Nephron (organoid): ENCODE results near the gene SEL1L.

Experiments used
- H3K27ac Mint-ChIP-seq, 3 experiments: 2 replicates each; pipeline ENCODE4 v1.8.0; 2020; ENCODE audit warnings: mixed read lengths in 3 of 3, mild to moderate bottlenecking in 2 of 3, moderate library complexity in 1 of 3
- H3K27me3 Mint-ChIP-seq: 2 replicates; pipeline ENCODE4 v1.8.0; 2021; ENCODE audit warnings: low read depth, mild to moderate bottlenecking, moderate library complexity, mixed read lengths
- H3K36me3 Mint-ChIP-seq: 2 replicates; pipeline ENCODE4 v1.8.0; 2020; ENCODE audit warnings: low read depth, mixed read lengths
- H3K4me1 Mint-ChIP-seq: 2 replicates; pipeline ENCODE4 v1.8.0; 2020; ENCODE audit warnings: mixed read lengths
- H3K4me3 Mint-ChIP-seq, 3 experiments: 2 replicates each; pipeline ENCODE4 v1.8.0; 2020; ENCODE audit warnings: mild to moderate bottlenecking in 3 of 3, mixed read lengths in 3 of 3, moderate library complexity in 2 of 3
- H3K9me3 Mint-ChIP-seq: 2 replicates; pipeline ENCODE4 v1.8.0; 2020; ENCODE audit warnings: mixed read lengths
- CTCF ChIP-seq, 3 experiments: fragments of 200-600 bp; sonication (generic); IDR thresholded peaks; one replicate each; pipeline ENCODE4 v1.5.0; 2021; ENCODE audit warnings: antibody characterized with exemption in 3 of 3; ENCODE audit not compliant: unreplicated experiment in 3 of 3

SEL1L gene

GRCh38 chr14:81525129-81525528 is 8.5 kb downstream of the SEL1L start:
- Mint-ChIP-seq H3K27me3 (no peaks in the 10 kb centered on the region), H3K36me3 (peaks cover 51% of the 10 kb centered on the region), H3K27ac (no peak overlapping the region), H3K9me3 (no peaks in the 10 kb centered on the region), H3K4me3 (no peak overlapping the region), H3K4me1 (no peaks in the 10 kb centered on the region)
- TF ChIP-seq CTCF (IDR thresholded peaks at IDR 0.05; ENCODE audit: unreplicated experiment in 3 of 3): no peak

- TF ChIP-seq CTCF (IDR thresholded peaks at IDR 0.05; ENCODE audit: unreplicated experiment in 3 of 3): no peak
- H3K9me3 Mint-ChIP-seq: no peaks in the 10 kb centered on the region
- H3K4me1 Mint-ChIP-seq: peaks cover 13% of the 10 kb centered on the region
- H3K27ac Mint-ChIP-seq: no peak overlapping the region
- no peaks in the 10 kb centered on the region for H3K27me3 Mint-ChIP-seq
- peaks cover 64% of the 10 kb centered on the region for H3K36me3 Mint-ChIP-seq
- H3K4me3 Mint-ChIP-seq: no peak overlapping the region
Measured at GRCh38 chr14:81523616-81524015, 10.0 kb downstream of the SEL1L start.

DNA sequence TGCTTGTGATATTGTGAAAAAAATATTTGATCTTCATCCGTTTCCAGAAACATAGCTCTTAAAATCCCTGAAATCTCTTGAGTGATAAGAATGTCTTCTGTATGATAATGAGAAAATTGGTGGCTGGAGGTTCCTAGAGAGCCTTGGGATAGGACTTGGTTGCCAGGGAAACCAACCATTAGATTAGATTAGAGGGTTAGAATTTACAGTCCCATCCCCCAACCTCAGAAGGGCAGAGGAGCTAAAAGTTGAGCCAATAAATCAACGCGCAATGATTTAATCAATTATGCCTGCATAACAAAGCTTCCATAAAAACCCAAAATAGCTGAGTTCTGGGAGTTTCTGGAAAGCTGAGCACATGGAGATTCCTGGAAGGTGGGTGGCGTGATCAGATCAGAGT is 10.6 kb downstream of the SEL1L start:
- H3K27ac Mint-ChIP-seq: no peak overlapping the region
- TF ChIP-seq CTCF (IDR thresholded peaks at IDR 0.05; ENCODE audit: unreplicated experiment in 3 of 3): no peak
- no peaks in the 10 kb centered on the region for H3K9me3 Mint-ChIP-seq
- H3K36me3 Mint-ChIP-seq: peaks cover 64% of the 10 kb centered on the region
- H3K4me3 Mint-ChIP-seq: no peak overlapping the region
- H3K27me3 Mint-ChIP-seq: no peaks in the 10 kb centered on the region
- H3K4me1 Mint-ChIP-seq: peaks cover 14% of the 10 kb centered on the region

DNA sequence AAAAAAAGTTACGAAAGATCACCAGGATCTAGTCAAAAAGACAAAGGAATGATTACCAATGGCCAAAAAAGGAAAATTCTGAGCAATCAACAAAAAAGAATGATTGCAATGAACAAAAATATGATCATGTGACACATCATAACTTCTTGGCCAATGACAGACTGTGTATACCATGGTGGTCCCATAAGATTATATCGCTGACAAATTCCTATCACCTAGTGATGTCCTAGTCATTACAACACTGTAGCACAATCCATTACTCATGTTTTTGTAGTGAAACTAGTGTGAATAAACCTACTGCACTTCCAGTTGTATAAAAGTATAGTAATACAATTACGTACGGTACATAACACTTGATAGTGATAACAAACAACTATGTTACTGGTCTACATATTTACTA is 12.3 kb downstream of the SEL1L start:
- no peaks in the 10 kb centered on the region for H3K9me3 Mint-ChIP-seq
- peaks cover 31% of the 10 kb centered on the region for H3K4me1 Mint-ChIP-seq
- no peak overlapping the region for H3K4me3 Mint-ChIP-seq
- peak overlapping the region; percentile 14 to 67 (median 32) for H3K27ac Mint-ChIP-seq
- TF ChIP-seq CTCF (IDR thresholded peaks at IDR 0.05; ENCODE audit: unreplicated experiment in 3 of 3): no peak
- peaks cover 63% of the 10 kb centered on the region for H3K36me3 Mint-ChIP-seq
- H3K27me3 Mint-ChIP-seq: no peaks in the 10 kb centered on the region

DNA sequence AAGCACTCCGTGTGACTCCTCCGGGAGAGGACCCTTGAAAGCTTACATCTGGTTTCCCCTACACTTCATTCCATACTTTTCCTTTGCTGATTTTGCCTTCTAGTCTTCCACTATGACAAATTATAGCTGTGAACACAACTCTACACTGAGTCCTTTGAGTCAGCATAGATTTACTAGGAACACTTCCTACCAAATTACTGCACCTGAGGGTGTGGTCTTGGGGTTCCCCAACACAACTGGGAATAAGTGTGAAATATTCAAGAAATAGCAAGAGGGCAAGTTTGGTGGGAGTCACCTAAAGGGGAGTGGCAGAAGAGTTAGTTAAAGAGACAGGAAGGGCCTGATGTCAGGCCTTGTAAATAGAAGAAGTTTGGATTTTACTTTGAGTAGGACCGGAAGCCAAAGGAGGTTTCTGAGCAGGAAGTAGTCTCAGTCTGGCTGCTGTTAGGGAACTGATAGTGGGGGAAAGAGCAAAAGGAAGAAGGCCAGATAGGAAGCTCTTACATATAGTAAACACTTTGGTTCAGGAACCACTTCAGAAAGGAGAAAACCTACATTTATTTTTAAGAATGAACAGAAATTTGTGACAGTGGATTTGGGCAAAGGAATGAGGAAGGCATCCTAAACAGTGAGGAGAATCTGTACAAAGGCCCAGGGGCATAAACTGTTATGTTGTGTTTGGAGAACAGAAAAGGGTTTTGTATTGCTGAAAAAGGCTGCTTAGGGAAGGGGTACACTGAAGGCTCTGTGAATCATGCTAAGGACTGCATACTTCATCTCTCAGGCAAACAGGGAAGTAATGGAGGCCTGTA is 14.2 kb downstream of the SEL1L start:
- no peaks in the 10 kb centered on the region for H3K27me3 Mint-ChIP-seq
- peak overlapping the region in 2 of 3 experiments; percentile 0 to 4 for H3K4me3 Mint-ChIP-seq
- no peaks in the 10 kb centered on the region for H3K9me3 Mint-ChIP-seq
- H3K27ac Mint-ChIP-seq: peak overlapping the region; percentile 95 to 98 (median 97)
- no peak for TF ChIP-seq CTCF (IDR thresholded peaks at IDR 0.05; ENCODE audit: unreplicated experiment in 3 of 3)
- H3K36me3 Mint-ChIP-seq: peaks cover 62% of the 10 kb centered on the region
- H3K4me1 Mint-ChIP-seq: peaks cover 36% of the 10 kb centered on the region
